Thyroid gland (tissue), 4 donors: Measurements from ENCODE around the gene ATXN1.

Experiments
- POLR2A ChIP-seq, 2 donors: fragments of 450-650 bp; IDR thresholded peaks; one replicate each; pipeline ENCODE4 v1.6.1; 2017; ENCODE audit warnings: antibody characterized with exemption in 2 of 2, mild to moderate bottlenecking in 2 of 2, moderate library complexity in 1 of 2
- TF ChIP-seq, protein P1 (sequence below), 6 experiments: fragments of 200-600 bp in 3 of 6; fragments of 450-650 bp in 3 of 6; sonication (generic) in 3 of 6; IDR thresholded peaks; one replicate each; pipeline ENCODE4 v1.5.1; 2016 to 2019; ENCODE audit warnings: antibody characterized with exemption in 6 of 6, mild to moderate bottlenecking in 2 of 6, inconsistent platforms in 1 of 6, moderate library complexity in 1 of 6

DNA sequence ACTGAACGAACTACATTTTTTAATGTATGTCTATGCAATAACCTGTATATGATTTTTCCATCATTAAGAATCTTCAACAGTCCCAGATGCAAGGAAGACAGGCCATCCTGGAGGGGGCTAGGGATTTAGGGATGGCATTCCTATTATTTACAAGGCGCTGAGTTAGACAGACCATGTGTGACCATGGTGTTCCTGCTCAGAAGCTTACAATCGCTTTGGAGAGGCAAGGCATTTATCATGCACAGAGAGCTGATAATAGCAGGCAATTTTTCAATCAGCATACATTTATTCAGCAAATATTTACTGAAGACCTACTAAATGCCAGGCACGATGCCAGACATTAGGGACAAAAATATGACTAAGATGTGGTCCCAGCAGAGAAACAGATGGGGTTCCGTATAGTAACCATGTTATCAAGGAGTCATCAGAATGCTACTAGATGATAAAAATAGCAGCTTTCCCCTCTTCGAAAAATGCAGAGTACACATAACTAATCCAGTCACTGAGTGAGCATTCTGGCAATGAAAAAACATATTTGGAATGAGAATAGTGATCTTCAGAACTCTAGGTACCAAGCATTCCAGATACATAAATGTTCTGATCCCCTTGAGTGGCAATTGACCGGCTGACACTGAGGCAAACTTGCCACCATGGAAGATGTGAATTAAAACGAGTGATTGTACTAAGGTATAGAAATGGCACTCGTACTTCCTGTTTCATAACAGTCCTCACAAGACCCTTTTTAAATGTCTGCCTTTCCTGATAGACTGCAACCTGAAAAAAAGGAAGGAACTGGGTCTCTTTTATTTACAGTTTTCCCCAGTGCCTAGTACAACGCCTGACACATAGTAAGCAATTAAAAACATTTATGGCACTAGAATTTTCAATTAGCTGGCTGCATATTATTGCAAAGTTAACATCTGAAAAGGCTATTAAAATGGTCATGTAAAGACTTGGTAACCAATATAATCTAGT is 135.7 kb downstream of the ATXN1 start:
- TF ChIP-seq, protein P1, sequence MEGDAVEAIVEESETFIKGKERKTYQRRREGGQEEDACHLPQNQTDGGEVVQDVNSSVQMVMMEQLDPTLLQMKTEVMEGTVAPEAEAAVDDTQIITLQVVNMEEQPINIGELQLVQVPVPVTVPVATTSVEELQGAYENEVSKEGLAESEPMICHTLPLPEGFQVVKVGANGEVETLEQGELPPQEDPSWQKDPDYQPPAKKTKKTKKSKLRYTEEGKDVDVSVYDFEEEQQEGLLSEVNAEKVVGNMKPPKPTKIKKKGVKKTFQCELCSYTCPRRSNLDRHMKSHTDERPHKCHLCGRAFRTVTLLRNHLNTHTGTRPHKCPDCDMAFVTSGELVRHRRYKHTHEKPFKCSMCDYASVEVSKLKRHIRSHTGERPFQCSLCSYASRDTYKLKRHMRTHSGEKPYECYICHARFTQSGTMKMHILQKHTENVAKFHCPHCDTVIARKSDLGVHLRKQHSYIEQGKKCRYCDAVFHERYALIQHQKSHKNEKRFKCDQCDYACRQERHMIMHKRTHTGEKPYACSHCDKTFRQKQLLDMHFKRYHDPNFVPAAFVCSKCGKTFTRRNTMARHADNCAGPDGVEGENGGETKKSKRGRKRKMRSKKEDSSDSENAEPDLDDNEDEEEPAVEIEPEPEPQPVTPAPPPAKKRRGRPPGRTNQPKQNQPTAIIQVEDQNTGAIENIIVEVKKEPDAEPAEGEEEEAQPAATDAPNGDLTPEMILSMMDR (IDR thresholded peaks at IDR 0.05), result no peak
- no peak for TF ChIP-seq POLR2A (IDR thresholded peaks at IDR 0.05)
